H1 (cell line): Measurements from ENCODE around the gene TBC1D10A.

Experiments
- BACH1 ChIP-seq: IDR thresholded peaks from 2 replicates; pipeline ENCODE4 v1.6.1; 2012; ENCODE audit warnings: low read length, improper control_type of control experiment
- CEBPB ChIP-seq: IDR thresholded peaks from 2 replicates; pipeline ENCODE4 v1.6.1; 2012; ENCODE audit warnings: low read depth, low read length
- CHD7 ChIP-seq: fragments of 300-600 bp; sonication (generic); IDR thresholded peaks from 2 replicates; pipeline ENCODE4 v1.7.1; 2012; ENCODE audit warnings: low read length, moderate library complexity, mild to moderate bottlenecking, inconsistent platforms; ENCODE audit not compliant: insufficient replicate concordance
- CTCF ChIP-seq, 3 experiments: IDR thresholded peaks; 1 replicate in 2 of 3; 2 replicates in 1 of 3; pipeline versions ENCODE4 v1.5.1 to v1.6.1; 2011; ENCODE audit warnings: low read length in 3 of 3, mild to moderate bottlenecking in 3 of 3, inconsistent platforms in 2 of 3, low read depth in 1 of 3, moderate library complexity in 1 of 3; ENCODE audit not compliant: insufficient read depth in 1 of 3; ENCODE audit errors: control extremely low read depth in 1 of 3
- EGR1 ChIP-seq: IDR thresholded peaks from 2 replicates; pipeline ENCODE4 v1.6.1; 2011; ENCODE audit warnings: low read depth, low read length, borderline replicate concordance
- EZH2 ChIP-seq: fragments of 200-600 bp; sonication (generic); IDR thresholded peaks from 2 replicates; pipeline ENCODE4 v1.7.1; 2012; ENCODE audit warnings: low read depth, mild to moderate bottlenecking, moderate library complexity, low read length, inconsistent platforms; ENCODE audit not compliant: severe bottlenecking
- JUN ChIP-seq: IDR thresholded peaks from 2 replicates; pipeline ENCODE4 v1.6.1; 2011; ENCODE audit warnings: low read depth, mild to moderate bottlenecking, improper control_type of control experiment, low read length
- KDM1A ChIP-seq: fragments of 200-600, 300-600 bp; sonication (generic); IDR thresholded peaks from 2 replicates; pipeline ENCODE4 v1.7.1; 2016; ENCODE audit warnings: mild to moderate bottlenecking, low read length, borderline replicate concordance
- POLR2A ChIP-seq, 2 experiments: IDR thresholded peaks; 1 replicate in 1 of 2; 2 replicates in 1 of 2; pipeline ENCODE4 v1.6.1; 2011; ENCODE audit warnings: low read depth in 2 of 2, low read length in 2 of 2, mild to moderate bottlenecking in 2 of 2; ENCODE audit errors: control extremely low read depth in 1 of 2
- RAD21 ChIP-seq, 2 experiments: IDR thresholded peaks in 1 of 2; conservative IDR thresholded peaks in 1 of 2; 2 replicates each; pipeline ENCODE4 v1.6.1; 2011; ENCODE audit warnings: low read depth in 2 of 2, low read length in 2 of 2, improper control_type of control experiment in 1 of 2, inconsistent platforms in 1 of 2, mild to moderate bottlenecking in 1 of 2, moderate library complexity in 1 of 2
- SIN3A ChIP-seq, 2 experiments: IDR thresholded peaks in 1 of 2; conservative IDR thresholded peaks in 1 of 2; 2 replicates each; pipeline ENCODE4 v1.6.1; 2011 to 2012; ENCODE audit warnings: low read length in 2 of 2, improper control_type of control experiment in 1 of 2, low read depth in 1 of 2, mild to moderate bottlenecking in 1 of 2
- TAF1 ChIP-seq: IDR thresholded peaks from 2 replicates; pipeline ENCODE4 v1.6.1; 2011; ENCODE audit warnings: mild to moderate bottlenecking, low read depth, low read length

- TF ChIP-seq RAD21 (IDR thresholded peaks at IDR 0.05 in 1 of 2, conservative IDR thresholded peaks at IDR 0.05 in 1 of 2; ENCODE audit: low read depth in 2 of 2, low read length in 2 of 2) (no peak), CEBPB (no peak), CHD7 (no peak), BACH1 (no peak), KDM1A (no peak), POLR2A (IDR thresholded peaks at IDR 0.05; ENCODE audit: control extremely low read depth in 1 of 2, low read depth in 2 of 2, low read length in 2 of 2) (no peak), CTCF (IDR thresholded peaks at IDR 0.05; ENCODE audit: control extremely low read depth in 1 of 3, insufficient read depth in 1 of 3, low read depth in 1 of 3, low read length in 3 of 3) (no peak), JUN (no peak), EZH2 (no peak), TAF1 (no peak), SIN3A (conservative IDR thresholded peaks at IDR 0.05 in 1 of 2, IDR thresholded peaks at IDR 0.05 in 1 of 2; ENCODE audit: low read depth in 1 of 2, low read length in 2 of 2) (no peak), EGR1 (no peak)
Observed at GRCh38 chr22:30282616-30283046, 44.1 kb downstream of the TBC1D10A start.
